ENCODE measurements around the gene SORCS2.

The SORCS2 gene

DNA sequence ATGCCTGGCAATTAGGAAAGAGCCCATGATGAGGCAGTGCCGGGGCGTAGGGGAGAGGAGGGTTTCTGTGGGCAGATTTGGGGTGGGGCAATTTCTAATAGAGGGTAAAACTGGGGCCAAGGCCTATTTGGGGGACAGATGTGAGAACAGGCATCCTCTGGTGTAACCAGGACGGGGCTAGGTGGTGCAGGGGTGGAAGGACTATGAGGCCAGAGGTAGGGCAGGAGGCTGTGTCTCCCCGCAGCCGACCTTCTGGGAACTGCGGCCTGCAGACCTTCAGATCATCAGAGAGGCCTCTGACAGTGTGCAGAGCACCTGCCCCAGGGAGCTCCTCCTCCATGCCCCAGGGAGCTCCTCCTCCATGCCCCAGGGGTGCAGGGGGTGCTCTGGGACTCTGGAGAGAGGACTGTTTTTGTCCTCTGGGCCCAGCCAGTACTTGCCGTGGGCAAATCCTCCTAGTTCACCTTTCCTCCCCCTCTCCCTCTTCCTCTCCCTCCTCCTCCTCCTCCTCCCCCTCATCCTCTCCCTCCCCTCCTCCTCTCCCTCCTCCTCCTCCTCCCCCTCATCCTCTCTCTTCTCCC, 101.9 kb downstream of the SORCS2 start:
- DNase-seq: no peak

DNA sequence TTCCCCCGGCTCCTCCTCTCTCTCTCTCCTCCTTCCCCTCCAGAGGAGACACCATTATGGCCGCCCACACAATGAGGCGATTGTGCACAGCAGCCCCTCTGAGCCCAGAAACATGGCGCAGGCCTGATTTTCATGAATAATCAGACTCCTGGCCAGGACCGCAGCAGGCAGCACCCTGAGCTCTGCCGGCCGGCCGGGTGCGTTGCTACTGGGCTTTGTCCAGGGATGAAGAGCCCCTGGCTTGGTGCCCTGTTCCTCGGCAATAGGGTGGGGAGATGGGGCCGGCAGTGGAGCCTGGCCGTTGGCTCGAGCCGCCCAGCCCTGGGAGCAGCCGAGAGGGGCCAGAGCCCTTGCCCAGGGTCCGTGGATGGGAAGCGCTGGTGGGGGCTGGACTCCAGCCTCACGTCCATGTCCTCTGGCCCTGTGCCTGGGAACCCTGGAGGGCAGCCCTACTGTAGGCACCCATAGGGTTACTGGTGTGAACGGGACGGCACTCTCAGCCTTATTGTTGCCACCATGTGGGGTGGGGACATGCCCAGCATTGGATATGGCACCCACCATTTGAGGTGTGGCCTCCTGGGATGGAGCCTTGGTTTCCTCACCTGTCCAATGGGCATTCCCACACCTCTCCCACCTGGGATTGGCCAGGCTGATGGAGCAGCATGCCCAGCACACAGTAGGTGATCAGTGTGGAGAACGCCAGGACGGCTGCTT, 103.0 kb downstream of the SORCS2 start:
- DNase-seq: no peak

DNA sequence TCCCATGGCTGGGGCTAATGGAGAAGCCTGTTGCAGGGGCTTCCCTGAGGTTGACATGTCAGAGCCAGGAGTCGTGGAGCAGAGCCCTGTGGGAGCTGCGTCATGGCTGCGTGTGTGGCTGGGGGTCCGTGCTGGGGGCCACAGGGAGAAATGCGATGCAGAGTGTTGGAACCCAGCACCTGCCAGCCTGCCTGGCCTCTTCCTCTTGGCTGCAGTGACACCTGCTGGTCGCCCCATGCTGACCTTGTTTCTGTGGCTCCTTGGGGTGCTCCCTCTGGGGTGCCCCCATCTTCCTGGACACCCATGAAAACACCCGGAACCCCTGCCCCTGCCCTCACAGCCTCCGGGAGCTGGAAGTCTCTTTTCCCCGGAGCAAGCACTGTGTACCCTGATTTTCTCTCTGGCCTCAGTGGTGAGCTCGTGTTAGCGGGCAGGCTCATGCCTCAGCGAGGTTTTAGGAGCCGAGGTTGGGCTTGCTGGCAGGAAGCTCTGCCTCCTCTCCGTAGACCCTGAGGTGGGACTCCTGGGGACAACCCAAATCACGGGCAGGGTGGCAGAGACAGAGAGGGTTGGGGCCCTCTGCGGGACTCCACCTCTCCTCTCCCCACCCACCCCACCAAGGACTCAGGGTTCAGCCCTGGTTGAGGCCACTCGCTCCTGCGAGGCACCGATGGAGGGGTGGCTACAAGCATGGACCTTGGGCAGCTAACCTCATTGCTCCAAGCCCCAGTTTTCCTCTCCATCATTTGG, 103.7 kb downstream of the SORCS2 start:
- DNase-seq: no peak

DNA sequence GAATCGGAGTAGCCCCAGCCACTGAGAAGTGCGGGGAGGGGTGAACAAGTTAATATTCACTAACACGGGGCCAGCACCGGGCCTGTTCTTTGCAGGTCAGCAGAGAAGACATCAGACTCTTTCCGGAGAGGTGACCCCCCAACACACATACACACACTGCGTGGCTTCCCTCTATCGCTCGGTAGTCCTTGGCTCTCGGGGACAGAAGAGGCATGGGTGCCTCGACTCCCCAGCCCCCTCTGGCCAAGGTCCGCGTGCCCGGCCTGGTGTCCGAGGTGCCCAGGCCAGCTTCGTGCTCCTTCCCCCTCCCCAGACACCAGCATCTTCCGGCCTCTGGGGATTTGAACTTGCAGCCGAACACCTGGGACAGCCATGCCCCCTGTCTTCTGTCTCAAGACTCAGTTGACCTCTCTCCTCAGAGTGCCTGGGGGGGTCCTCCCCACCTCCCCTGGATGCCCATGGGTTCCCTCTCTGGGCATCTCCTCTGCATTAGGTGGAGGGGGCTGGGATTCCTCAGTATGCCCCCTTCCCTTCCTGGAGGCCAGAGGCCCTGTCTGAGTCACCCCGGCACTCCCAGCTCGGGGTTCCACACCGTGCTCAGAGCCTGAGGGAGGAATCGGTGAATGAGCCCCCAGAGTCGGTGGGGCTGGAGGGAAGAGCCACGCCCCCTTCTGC, 104.5 kb downstream of the SORCS2 start:
- DNase-seq: no peak

DNA sequence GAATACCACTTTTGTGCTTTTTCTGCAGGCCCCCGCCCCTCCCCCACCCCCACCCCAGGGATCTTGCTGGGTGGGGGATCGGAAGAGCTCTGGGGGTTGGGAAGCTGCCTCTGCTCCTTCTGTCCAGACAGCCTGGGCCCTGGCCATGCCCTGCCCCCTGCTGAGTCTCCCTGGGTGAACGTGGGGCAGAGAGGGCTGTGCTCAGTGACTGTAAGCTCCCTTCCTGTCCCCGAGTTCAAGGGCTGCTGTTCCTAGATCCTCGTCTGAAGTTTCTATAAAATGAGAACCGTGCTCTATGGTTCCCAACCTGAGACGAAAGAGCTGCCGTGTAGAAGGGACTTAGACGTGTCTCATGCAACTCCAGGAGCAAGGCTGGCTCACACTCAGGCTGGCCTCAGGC, 105.0 kb downstream of the SORCS2 start:
- DNase-seq: no peak

DNA sequence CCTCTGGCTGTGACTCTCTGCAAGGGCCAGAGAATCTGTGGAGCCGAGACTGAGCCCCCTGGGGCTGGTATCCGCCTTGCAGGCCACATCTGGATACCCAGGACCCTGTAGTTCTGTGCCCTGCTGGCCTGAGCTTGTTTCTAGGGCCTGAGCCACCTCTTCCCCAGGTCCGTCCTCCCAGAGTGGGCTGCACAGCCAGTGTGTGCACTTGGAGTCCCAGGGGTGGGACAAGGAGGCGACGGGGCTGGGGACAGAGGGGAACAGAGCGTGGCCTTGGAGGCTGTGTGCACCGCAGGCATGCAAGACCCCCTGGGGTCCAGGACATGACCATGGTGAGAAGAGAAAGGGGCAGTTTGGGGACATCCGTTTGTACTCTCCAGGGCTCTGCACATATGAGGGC, 105.5 kb downstream of the SORCS2 start:
- DNase-seq: no peak

DNA sequence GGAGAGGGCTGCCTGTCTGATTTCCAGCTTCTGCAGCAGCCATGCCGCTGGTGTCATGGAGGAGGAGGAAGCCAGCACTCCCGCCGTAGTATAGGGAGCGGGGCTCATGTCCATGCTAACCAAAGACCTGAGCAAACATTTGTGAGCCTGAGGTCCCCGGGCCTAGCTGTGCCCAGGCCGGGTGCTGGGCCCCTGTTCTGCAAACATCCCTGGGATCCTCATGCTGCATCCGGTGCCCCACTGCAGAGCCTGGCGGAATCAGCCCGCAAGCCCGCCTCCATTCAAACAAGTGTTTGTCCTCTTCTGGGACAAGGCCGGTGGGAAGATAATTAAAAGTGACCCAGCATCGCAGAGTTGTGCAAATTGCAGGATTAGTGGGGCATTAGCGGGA, 106.3 kb downstream of the SORCS2 start:
- DNase-seq: no peak

DNA sequence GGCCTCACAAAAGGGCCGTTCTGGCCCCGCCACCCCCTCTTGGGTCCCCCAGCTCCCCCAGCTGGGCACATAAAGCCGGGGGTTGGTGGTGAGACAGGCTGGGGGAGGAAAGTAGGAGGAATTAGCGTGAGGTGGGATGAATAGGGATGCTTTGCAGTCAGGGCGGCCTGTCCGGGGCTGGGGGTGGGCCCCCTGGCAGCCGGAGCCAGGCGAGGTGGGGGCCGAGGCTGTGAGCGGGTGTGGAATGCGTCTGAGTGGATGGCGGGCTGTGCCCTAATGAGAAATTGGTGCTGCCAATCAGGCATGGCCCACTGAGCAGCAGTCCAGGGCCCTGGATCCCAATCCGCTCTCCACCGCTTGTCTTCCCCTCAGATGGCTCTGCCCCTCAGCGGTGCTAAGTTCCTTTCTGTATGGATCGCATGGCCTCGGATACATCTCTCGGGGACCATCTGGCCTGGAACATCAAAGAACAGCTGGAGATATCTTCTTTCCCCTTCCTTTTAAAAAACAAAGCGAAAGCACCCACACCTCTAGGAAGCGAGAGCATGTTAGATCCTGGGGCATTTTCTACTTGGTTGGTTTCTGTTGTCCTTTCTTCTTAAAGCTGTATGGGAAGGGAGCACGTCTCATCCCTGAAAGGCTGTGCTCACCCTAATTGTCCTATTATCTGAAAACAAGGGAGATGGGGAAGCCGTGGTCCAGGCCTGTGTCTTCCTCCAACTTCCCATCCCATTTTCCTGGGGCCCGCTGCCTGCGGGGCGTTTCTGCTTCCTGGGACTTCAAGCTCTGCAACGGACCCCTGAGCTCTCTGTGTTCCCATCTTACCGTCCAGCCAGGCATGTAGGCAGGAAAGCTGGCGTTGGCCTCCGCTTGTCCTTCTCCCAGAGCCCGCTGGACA, 106.9 kb downstream of the SORCS2 start:
- DNase-seq: no peak

DNA sequence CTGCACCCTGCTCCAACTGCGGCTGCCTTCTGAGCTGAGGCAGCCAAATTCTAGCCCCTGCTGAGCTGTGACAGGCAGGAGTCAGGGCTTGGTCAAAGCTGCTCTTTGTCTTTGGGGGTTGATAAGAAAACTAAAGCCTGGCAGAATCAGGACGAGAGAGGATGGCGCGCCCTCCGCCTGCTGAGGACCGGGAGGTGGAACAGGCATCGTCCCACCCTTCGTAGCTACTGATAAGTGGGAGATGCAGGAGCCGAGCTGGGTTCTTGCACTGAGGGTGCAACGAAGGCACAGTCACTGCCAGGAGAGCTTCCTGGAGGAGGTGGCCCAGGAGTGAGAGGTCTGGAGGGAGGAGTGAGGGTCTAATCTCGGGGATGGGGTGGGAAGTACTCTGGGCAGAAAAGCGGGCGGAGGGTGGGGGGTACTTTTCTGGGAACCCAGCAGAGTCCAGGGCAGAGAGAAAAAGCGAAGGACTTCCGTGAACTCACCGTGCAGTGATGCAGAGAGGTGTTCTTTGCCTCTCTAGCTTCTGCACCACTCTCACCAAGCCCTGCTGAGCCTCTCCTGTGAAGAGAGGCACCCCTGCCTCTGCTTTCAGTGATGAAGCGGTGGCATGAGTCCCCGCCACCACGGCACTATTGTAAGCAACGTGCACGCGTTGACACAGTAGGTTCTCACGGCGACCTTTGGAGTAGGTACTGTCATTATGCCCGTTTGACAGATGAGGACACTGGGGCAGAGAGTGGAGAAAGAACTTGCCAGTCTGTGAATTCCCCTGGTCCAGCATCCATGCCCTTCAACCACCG, 107.8 kb downstream of the SORCS2 start:
- DNase-seq: no peak

DNA sequence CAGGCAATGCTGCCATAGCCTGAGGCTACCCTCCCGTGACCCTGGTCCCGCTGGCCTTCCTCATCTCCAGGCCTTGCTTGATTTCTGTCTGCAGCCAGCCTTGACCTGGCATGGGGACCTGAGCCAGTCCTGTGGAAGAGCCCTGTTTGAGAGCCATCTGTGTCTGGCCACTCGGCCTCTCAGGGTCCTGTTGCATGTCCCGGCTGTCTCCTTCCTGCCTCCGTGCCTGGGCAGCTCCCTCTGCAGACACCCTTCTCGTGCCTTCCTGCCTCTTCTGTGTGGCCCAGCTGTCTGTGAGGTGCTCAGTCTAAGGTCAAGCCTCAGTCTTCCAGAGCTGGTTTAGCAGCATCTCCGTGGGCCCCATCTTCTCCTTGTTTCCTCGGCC, 108.4 kb downstream of the SORCS2 start:
- DNase-seq: no peak

DNA sequence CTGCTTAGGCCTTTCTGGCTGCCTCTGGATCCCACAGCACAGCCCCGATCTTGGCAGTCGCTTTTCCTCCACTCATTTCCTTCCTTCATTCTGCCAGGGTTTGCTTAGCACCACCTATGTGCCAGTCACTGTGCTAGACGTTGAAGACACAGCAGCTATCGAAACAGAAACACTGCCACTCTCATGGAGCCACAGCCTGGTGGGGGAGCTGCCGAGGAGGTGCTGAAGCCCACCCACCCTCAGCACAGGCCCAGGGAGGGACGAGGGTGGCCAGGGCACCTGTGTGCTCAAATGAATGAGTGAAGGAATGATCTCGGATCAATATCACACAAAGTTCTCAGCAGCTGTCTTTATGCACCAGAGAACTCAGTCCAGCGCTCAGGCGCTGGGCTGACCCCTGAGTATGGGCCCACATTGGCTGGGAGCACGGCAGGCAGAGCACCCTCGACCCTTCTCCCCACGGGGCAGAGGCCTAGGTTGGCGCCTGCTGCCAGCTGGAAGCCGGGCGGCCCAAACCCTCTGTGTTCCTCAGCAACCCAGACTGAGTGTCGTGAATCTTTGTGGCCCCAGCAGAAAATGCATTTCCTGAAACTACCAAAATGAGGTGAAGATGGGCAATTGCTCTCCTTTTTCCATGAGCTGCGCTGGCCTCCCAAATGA, 108.9 kb downstream of the SORCS2 start:
- no peak for DNase-seq

DNA sequence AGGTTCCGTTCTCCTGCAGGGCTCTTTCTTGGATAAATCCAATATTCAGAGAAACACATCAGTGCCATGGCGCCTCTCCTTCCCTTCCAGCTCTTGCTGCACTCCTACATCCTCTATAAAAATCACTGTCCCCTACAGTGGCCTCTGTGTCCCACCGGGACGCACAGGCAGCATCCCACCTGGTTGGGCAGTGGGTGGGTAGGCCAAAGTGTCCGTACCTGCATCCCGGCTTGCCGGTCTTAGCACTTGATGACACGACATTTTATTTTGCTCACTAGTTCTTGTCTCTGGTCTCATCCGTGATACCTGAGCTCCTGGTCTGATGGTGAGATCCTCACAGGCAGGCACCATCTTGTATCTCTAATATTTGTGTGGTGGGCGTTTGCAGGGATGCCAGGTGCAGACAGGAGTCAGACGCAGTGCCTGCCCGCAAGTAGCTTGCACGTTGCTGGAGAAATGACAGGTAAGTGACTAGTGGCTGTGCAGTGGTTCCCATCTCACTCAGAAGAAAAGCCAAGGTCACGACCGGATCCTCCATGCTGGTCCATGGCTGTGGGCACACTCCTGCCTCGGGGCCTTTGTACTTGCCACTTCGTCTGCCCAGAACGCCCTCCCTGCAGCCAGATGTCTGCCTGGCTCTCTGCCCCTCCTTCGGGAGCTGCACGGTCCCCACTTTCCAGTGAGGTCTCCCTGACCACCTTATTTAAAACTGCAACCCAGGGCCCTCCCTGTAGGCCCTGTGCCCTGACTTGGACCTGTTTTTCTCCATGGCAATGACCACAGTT, 109.7 kb downstream of the SORCS2 start:
- no peak for DNase-seq

DNA sequence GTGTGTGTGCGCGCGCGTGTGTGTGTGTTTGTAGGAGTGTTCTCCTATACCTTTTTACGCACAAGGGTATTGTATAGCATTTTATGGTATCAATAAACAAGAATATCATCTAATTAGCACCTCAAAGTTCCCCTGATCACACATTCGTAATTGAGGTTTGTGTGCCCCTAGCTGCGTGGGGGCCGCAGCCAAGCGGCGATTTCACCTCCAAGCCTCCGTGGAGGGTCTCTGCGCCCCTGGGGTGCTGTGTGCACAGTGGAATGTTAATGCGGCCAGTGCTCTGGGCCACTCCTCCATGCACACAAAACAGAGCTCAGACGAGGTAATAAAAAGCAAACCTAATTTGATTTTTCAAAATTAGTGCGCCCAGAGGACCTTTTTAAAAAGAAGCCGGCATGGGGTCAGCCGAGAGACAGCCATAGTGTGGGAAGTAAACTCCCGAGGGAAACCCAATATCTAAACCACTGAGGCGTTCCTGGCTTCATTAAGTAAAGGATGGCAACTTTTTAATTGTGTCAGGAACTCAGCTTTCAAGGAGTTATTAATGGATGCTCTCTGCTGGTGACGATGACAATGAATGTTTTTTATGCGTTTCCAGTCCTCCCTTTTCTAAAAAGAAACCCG, 110.6 kb downstream of the SORCS2 start:
- DNase-seq: no peak

DNA sequence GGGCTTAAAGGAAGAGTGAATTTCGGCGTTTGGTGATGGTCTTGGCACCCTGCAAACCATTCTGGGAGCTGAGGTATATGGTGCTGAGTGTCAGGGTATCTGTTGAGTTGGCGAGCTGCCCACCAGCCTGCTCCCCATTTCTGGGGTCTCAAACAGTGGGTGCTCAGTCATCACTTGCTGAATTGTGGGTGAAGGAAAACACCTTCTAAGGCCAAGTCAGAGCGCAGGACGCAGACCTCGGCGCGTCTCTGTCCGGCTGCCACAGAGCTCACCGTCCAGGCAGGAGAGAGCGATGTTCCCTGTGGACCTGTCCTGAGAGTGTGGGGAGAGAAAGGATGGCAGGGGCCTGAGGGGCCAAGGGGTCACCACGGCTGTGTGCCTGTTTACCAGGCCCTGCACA, 111.2 kb downstream of the SORCS2 start:
- DNase-seq: no peak

DNA sequence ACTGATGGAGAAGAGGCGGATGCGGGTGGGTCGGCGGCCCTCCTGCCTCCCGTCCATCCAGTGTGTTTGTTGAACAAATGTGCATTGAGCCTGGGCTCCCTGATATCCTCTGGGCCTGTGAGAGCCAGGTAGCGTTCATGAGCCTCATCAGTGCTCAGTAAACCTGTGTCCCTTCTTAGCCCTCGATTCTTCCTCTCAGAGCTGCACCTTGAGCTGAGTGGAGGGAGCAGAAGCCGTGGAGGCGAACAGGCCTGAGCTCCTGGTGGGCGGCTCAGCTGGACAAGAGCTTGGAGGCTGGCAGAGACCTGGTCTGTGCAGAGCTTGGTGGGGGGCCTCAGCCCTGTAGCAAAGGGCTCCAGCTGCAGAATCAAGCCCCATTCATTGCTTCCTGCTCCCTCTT, 112.1 kb downstream of the SORCS2 start:
- DNase-seq: no peak

DNA sequence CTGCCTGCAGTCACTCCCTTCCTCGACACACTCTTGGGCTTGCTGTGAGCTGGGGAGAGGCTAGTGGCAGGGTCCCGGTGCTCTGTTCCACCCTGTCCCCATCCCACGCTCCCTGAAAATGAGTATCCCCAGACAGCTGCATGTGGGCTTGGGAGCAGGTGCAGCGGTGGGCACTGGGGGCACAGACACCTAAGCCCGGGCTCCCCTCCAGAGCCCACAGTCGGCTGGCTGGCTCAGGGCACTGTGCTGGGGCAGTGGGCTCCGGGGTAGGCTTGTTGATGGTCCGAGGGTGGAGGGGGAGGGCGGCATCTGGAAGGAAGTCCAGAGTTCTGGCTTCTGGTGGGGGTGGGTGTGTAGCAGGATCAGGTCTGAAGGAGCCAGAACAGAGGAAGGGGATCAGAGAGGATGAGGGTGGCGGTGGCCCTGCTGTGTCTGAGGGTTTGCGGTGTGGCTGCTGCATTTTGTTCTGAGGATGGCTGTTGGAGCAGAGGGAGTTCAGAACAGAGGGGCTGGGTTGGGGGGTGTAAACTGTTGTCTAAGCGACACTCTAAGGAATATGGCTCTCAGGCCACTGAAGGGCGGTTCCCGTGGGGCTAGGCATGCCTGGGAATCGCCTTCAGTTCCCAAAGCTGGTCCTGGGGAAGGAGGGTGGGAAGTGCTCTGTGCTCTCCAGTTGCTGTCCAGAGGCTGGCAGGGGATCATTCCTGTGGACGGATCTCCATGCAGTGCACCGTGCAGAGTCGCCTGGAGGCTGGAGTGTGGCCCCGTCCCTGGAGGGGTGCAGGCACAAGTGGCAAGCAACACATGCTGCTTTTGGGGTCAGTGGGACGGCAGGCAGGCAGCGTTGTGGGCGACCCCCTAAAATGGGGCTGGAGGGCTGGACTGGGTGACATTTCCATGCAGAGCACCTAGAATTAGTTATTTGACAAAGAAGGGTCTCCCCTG, 114.0 kb downstream of the SORCS2 start:
- no peak for DNase-seq

DNA sequence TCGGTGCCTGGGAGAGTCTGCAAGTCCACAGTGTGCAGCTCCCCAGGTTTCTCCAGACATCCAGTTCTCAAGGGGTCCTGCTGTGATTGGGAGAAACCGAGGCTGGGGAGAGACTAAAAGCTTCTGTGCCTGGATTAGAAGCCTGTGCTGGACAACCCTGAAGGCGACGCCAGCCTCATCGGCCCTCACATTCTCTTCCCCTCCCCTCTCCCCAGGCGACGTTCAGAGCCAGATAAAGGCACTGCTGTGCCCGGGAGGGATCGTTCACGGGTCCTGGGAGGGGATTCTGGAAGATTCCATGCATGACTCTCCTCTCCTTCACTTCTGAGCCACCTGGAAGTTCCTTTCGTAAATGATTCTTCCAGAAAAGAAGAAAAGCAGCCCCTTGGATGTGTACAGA, 114.6 kb downstream of the SORCS2 start:
- DNase-seq: no peak

DNA sequence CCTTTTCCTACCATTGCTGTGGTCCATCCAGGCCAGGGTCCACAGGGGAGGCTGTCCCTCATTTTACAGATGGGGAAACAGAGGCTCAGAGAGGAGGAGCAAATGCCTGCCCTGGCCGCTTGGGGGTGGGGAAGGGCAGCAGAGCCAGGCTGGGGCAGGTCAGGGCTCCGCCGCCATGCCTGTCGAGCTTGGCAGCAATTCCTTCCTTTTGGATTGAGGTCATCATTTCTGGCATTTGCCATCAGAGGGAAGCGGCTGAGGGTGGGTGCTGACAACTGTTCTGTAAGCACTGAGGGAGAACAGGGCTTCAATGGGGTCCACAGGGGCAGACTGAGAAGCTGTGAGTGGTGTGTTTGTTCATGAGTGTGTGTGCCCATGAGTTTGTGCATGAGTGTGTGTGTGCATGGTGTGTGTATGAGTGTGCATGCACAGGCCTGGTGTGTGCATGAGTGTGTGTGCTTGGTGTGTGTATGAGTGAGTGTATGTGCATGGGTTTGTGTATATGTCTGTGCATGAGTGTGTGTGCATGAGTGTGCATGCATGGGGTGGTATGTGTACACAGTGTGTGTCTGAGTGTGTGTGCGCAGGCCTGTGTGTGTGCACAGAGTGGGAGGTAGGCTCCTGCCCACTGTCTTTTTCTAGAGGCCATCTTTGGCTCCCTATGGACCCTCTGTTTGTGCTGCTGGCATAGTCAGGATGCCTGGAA, 115.2 kb downstream of the SORCS2 start:
- DNase-seq: no peak

Data from NCI-H2081 treated with DMSO at 0.1 percent for 48 hours (cell line).